WTC11 (cell line): Measurements from ENCODE around the gene FASN.

Experiments
- ATF1 ChIP-seq: sonication (generic); formaldehyde crosslinking; IDR thresholded peaks from 2 replicates; pipeline ENCODE4 v1.8.1; 2023; ENCODE audit warnings: mild to moderate bottlenecking, moderate library complexity, missing genetic modification reagents
- CREM ChIP-seq: sonication (generic); formaldehyde crosslinking; IDR thresholded peaks from 2 replicates; pipeline ENCODE4 v1.8.1; 2022; ENCODE audit warnings: mild to moderate bottlenecking, missing genetic modification reagents, moderate library complexity
- MYBL2 ChIP-seq: sonication (generic); formaldehyde crosslinking; IDR thresholded peaks from 2 replicates; pipeline ENCODE4 v1.8.1; 2023; ENCODE audit warnings: mild to moderate bottlenecking, moderate library complexity, missing genetic modification reagents
- TEAD1 ChIP-seq: sonication (generic); formaldehyde crosslinking; IDR thresholded peaks from 2 replicates; pipeline ENCODE4 v1.8.0; 2022; ENCODE audit warnings: mild to moderate bottlenecking, missing genetic modification reagents
- TF ChIP-seq, protein P1 (sequence below): sonication (generic); formaldehyde crosslinking; IDR thresholded peaks from 2 replicates; pipeline ENCODE4 v1.8.0; 2022; ENCODE audit warnings: mild to moderate bottlenecking, missing genetic modification reagents
- TF ChIP-seq, protein P2 (sequence below): sonication (generic); formaldehyde crosslinking; IDR thresholded peaks from 2 replicates; pipeline ENCODE4 v1.8.1; 2023; ENCODE audit warnings: mild to moderate bottlenecking, missing genetic modification reagents, moderate library complexity
- TF ChIP-seq, protein P3 (sequence below): fragments of 200-600 bp; IDR thresholded peaks from 2 replicates; pipeline ENCODE4 v1.8.0; 2022; ENCODE audit warnings: antibody characterized with exemption
- TF ChIP-seq, protein P4 (sequence below): sonication (generic); formaldehyde crosslinking; IDR thresholded peaks from 2 replicates; pipeline ENCODE4 v1.8.1; 2022; ENCODE audit warnings: low read depth, missing genetic modification reagents, borderline replicate concordance
- TF ChIP-seq, protein P5 (sequence below): sonication (generic); formaldehyde crosslinking; IDR thresholded peaks from 2 replicates; pipeline ENCODE4 v1.8.0; 2023; ENCODE audit warnings: mild to moderate bottlenecking, missing genetic modification reagents

DNA sequence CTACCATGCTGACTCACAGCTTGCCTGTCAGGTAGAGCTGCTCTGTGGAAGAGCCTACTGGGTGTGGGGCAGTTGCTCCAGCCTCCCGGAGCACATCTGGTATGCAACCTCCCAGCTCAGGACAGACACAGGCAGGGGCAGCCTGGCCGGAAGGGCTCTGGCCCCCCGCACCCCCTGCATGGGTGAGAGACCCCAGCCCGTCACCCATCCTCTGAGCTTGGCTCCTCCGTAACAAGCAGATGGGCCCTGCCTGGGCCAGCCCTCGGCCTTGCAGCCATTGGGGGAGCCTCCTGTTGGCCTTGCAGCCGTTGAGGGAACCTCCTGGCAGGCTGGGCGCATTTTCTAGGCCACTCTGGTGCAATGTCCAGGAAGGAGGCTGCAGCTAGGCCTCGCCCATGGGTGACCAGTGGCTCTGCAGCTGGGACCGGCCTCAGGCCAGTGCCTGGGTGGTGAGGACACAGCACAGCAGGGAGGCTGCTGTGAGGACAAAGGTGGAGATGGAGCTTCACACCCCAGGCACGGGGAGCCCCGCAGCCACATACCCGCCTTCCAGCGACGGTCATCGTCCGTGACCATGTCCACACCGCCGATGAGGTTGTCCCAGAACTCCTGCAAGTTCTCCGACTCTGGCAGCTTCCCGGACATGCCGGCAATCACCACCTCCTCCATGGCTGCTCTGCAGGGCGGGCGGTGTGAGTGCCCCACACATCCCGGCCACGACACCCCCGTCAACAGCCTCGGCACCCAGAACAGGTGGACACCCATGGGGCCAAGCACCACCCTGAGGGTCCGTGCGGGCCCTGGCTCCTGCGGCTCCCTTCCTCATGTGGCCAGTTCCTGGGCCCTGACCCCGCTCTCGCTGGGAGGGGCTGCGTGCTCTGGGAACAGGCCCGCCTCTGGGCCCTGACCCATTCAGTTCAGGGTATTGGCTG is 2.0 kb downstream of the FASN start:
- TF ChIP-seq TEAD1 (CRISPR knock-in tag): no peak
- TF ChIP-seq, protein P1, sequence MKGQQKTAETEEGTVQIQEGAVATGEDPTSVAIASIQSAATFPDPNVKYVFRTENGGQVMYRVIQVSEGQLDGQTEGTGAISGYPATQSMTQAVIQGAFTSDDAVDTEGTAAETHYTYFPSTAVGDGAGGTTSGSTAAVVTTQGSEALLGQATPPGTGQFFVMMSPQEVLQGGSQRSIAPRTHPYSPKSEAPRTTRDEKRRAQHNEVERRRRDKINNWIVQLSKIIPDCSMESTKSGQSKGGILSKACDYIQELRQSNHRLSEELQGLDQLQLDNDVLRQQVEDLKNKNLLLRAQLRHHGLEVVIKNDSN: no peak
- no peak for TF ChIP-seq ATF1 (CRISPR knock-in tag)
- TF ChIP-seq, protein P2, sequence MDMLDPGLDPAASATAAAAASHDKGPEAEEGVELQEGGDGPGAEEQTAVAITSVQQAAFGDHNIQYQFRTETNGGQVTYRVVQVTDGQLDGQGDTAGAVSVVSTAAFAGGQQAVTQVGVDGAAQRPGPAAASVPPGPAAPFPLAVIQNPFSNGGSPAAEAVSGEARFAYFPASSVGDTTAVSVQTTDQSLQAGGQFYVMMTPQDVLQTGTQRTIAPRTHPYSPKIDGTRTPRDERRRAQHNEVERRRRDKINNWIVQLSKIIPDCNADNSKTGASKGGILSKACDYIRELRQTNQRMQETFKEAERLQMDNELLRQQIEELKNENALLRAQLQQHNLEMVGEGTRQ (CRISPR knock-in tag): no peak
- TF ChIP-seq, protein P3, sequence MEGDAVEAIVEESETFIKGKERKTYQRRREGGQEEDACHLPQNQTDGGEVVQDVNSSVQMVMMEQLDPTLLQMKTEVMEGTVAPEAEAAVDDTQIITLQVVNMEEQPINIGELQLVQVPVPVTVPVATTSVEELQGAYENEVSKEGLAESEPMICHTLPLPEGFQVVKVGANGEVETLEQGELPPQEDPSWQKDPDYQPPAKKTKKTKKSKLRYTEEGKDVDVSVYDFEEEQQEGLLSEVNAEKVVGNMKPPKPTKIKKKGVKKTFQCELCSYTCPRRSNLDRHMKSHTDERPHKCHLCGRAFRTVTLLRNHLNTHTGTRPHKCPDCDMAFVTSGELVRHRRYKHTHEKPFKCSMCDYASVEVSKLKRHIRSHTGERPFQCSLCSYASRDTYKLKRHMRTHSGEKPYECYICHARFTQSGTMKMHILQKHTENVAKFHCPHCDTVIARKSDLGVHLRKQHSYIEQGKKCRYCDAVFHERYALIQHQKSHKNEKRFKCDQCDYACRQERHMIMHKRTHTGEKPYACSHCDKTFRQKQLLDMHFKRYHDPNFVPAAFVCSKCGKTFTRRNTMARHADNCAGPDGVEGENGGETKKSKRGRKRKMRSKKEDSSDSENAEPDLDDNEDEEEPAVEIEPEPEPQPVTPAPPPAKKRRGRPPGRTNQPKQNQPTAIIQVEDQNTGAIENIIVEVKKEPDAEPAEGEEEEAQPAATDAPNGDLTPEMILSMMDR: no peak
- TF ChIP-seq, protein P4, sequence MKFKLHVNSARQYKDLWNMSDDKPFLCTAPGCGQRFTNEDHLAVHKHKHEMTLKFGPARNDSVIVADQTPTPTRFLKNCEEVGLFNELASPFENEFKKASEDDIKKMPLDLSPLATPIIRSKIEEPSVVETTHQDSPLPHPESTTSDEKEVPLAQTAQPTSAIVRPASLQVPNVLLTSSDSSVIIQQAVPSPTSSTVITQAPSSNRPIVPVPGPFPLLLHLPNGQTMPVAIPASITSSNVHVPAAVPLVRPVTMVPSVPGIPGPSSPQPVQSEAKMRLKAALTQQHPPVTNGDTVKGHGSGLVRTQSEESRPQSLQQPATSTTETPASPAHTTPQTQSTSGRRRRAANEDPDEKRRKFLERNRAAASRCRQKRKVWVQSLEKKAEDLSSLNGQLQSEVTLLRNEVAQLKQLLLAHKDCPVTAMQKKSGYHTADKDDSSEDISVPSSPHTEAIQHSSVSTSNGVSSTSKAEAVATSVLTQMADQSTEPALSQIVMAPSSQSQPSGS (CRISPR knock-in tag): no peak
- no peak for TF ChIP-seq CREM (CRISPR knock-in tag)
- no peak for TF ChIP-seq MYBL2 (CRISPR knock-in tag)
- TF ChIP-seq, protein P5, sequence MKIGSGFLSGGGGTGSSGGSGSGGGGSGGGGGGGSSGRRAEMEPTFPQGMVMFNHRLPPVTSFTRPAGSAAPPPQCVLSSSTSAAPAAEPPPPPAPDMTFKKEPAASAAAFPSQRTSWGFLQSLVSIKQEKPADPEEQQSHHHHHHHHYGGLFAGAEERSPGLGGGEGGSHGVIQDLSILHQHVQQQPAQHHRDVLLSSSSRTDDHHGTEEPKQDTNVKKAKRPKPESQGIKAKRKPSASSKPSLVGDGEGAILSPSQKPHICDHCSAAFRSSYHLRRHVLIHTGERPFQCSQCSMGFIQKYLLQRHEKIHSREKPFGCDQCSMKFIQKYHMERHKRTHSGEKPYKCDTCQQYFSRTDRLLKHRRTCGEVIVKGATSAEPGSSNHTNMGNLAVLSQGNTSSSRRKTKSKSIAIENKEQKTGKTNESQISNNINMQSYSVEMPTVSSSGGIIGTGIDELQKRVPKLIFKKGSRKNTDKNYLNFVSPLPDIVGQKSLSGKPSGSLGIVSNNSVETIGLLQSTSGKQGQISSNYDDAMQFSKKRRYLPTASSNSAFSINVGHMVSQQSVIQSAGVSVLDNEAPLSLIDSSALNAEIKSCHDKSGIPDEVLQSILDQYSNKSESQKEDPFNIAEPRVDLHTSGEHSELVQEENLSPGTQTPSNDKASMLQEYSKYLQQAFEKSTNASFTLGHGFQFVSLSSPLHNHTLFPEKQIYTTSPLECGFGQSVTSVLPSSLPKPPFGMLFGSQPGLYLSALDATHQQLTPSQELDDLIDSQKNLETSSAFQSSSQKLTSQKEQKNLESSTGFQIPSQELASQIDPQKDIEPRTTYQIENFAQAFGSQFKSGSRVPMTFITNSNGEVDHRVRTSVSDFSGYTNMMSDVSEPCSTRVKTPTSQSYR (CRISPR knock-in tag): no peak
